ENCODE results near the gene CDCP1. TPM values are rescaled to one million over a fixed set of nuclear protein-coding genes. Genes with fewer than 3 reads are reported as not detected.

Gene CDCP1
- polyA plus RNA-seq, 3 donors: 0.42 to 1.3 (median 0.52) TPM

DNA sequence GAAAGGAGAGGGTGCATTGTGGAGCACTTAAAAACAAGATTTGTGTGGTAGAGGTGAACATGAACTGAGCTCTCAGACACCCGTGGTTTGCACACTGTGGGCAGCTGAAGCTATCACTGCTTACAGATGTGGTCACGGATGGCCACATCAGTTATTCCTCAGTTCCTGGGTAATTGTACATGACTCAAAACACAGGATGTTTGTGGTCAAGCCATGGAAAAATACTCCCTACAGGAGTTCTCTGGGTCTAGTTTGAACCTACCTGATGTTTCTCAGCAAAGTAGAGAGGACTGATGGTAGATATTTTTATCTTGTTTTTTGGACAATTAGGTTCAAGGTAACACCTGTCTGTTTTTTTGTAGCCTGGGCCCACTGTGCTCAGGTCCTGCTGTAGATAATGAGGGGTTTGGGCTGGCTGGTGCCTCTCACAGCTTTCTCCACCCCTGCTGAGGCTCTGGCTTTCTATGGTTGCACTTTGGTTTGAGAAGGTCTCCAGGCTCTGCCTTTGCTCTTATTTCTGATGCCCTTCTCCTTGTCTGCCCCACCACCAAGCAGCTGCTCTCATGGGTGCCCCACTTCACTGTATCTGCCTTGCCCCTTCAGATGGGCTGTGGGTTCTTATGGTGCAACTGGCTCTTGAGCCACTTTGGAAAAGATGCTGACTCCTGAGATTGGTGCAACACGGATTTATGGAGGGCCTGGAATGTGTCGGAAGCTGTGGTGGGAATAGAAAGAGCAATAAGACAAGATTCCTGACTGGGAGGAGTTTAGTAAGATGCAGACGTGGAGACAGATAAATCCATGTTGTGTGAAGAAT is 40.1 kb downstream of the CDCP1 start:
- H4K20me1 ChIP-seq (ENCODE audit: insufficient read depth, low read length): no peaks in the 10 kb centered on the region
- no peak overlapping the region for H3K27ac ChIP-seq (ENCODE audit: low read depth in 1 of 2, low read length in 2 of 2)
- Mint-ChIP-seq H3K9me3 (peaks cover 0 to 7% (median 2%) of the 10 kb centered on the region in 7 donors), H3K4me3 (no peak overlapping the region), H3K4me1 (peaks cover 46% of the 10 kb centered on the region), H3K36me3 (peaks cover 0 to 2% of the 10 kb centered on the region in 2 donors), H3K27me3 (ENCODE audit: low read depth in 3 of 3) (peaks cover 0 to 2% (median 2%) of the 10 kb centered on the region in 3 donors), H3K27ac (peak overlapping the region in 5 of 7 donors; percentile 1 to 74 (median 41))
- H3K4me3 ChIP-seq (replicated peaks in 1 of 3; ENCODE audit: low read depth in 2 of 3, low read length in 3 of 3): no peak overlapping the region
- TF ChIP-seq CTCF (IDR thresholded peaks at IDR 0.05): no peak
- peaks cover 25 to 34% of the 10 kb centered on the region in 2 donors for H3K4me1 ChIP-seq (ENCODE audit: control insufficient read depth in 1 of 2, insufficient read depth in 2 of 2, low read length in 2 of 2)
- intact Hi-C loops (cut with micrococcal nuclease): no loop called here
- peak in 2 of 3 donors; percentile 25 to 47 for DNase-seq
- H3K9ac ChIP-seq (ENCODE audit: insufficient read depth, low read length, poor library complexity, severe bottlenecking): no peak overlapping the region
- H2AFZ ChIP-seq (ENCODE audit: insufficient read depth, low read depth, low read length, poor library complexity, severe bottlenecking): no peak overlapping the region
- 70% methylated on average over 4 of the region's 5 CpGs for WGBS (ENCODE audit: insufficient coverage)
- no peaks in the 10 kb centered on the region for H3K27me3 ChIP-seq (ENCODE audit: control insufficient read depth in 2 of 2, insufficient read depth in 2 of 2, low read length in 2 of 2)
- H3K79me2 ChIP-seq (ENCODE audit: insufficient read depth, low read length): no peaks in the 10 kb centered on the region
- H3K4me2 ChIP-seq (replicated peaks; ENCODE audit: extremely low read depth, low read length, poor library complexity, severe bottlenecking): no peak overlapping the region
- H3K9me3 ChIP-seq (replicated peaks in 1 of 2; ENCODE audit: control insufficient read depth in 1 of 2, insufficient read depth in 1 of 2, low read length in 2 of 2): no peaks in the 10 kb centered on the region
- no peaks in the 10 kb centered on the region for H3K36me3 ChIP-seq (replicated peaks in 1 of 2; ENCODE audit: control insufficient read depth in 1 of 2, insufficient read depth in 2 of 2, low read length in 2 of 2)

DNA sequence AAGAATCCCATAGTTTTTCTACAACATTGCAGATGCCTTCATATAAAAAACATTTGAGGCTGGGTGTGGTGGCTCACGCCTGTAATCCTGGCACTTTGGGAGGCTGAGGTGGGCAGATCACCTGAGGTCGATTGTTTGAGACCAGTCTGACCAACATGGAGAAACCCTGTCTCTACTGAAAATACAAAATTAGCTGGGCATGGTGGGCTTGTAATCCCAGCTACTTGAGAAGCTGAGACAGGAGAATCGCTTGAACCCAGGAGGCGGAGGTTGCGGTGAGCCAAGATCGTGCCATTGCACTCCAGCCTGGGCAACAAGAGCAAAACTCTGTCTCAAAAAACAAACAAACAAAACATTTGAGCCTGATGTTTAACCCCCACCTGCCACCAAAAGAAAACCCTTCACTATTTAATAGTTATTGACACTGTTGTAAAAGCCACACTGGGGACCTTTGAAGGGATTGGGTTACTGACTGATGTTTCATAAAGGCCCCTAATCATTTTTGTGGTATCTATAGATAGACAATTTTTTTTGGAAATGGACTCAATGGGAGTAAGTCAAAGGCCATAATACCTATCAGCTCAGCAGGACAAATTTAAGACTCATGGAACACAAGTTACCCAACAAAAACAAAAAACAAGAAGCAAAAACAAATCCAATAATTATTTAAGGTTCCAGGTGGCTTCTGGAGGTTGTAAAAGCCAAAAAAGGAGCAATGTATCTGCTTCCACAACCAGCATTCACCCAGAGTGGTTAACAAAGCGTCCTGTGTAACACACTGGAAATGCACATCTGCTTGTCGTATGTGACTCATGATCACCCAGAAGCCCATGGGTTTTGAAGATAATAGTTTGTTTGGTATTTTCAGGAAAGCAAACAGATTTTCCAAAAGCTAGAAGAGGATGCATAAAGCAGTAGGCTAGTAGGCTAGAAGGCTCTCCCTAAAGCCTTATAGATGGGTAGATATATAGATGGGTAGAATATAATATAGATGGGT is 41.2 kb downstream of the CDCP1 start:
- DNase-seq: no peak
- Mint-ChIP-seq H3K36me3 (peaks cover 0 to 2% of the 10 kb centered on the region in 2 donors), H3K27me3 (ENCODE audit: low read depth in 3 of 3) (peaks cover 0 to 2% (median 2%) of the 10 kb centered on the region in 3 donors), H3K27ac (no peak overlapping the region), H3K4me1 (peaks cover 44% of the 10 kb centered on the region), H3K9me3 (peaks cover 0 to 7% (median 2%) of the 10 kb centered on the region in 7 donors), H3K4me3 (no peak overlapping the region)
- intact Hi-C loops (cut with micrococcal nuclease): no loop called here
- no peaks in the 10 kb centered on the region for H3K36me3 ChIP-seq (replicated peaks in 1 of 2; ENCODE audit: control insufficient read depth in 1 of 2, insufficient read depth in 2 of 2, low read length in 2 of 2)
- peaks cover 25 to 34% of the 10 kb centered on the region in 2 donors for H3K4me1 ChIP-seq (ENCODE audit: control insufficient read depth in 1 of 2, insufficient read depth in 2 of 2, low read length in 2 of 2)
- H3K27me3 ChIP-seq (ENCODE audit: control insufficient read depth in 2 of 2, insufficient read depth in 2 of 2, low read length in 2 of 2): no peaks in the 10 kb centered on the region
- H4K20me1 ChIP-seq (ENCODE audit: insufficient read depth, low read length): no peaks in the 10 kb centered on the region
- no peak overlapping the region for H3K4me2 ChIP-seq (replicated peaks; ENCODE audit: extremely low read depth, low read length, poor library complexity, severe bottlenecking)
- WGBS (ENCODE audit: insufficient coverage): 91% methylated on average over 5 of the region's 8 CpGs
- no peak overlapping the region for H3K27ac ChIP-seq (ENCODE audit: low read depth in 1 of 2, low read length in 2 of 2)
- H2AFZ ChIP-seq (ENCODE audit: insufficient read depth, low read depth, low read length, poor library complexity, severe bottlenecking): no peak overlapping the region
- no peaks in the 10 kb centered on the region for H3K9me3 ChIP-seq (replicated peaks in 1 of 2; ENCODE audit: control insufficient read depth in 1 of 2, insufficient read depth in 1 of 2, low read length in 2 of 2)
- no peak overlapping the region for H3K9ac ChIP-seq (ENCODE audit: insufficient read depth, low read length, poor library complexity, severe bottlenecking)
- no peaks in the 10 kb centered on the region for H3K79me2 ChIP-seq (ENCODE audit: insufficient read depth, low read length)
- no peak for TF ChIP-seq CTCF (IDR thresholded peaks at IDR 0.05)
- H3K4me3 ChIP-seq (replicated peaks in 1 of 3; ENCODE audit: low read depth in 2 of 3, low read length in 3 of 3): no peak overlapping the region
